Esophagus muscularis mucosa (tissue), 4 donors: ENCODE results near the gene ZC3HAV1. TPM values are rescaled to one million over a fixed set of nuclear protein-coding genes. Genes with fewer than 3 reads are reported as not detected.

Experiments used
- DNase-seq: peaks from one replicate; pipeline ENCODE4 v3.0.0-alpha.2; 2017; ENCODE audit errors: extremely low spot score
- H3K27ac ChIP-seq, 4 donors: fragments of 200-600 bp; sonication (generic); replicated peaks in 1 of 4; 1 replicate in 3 of 4; 2 replicates in 1 of 4; pipeline ENCODE4 v1.5.1; 2016 to 2019; ENCODE audit warnings: mild to moderate bottlenecking in 1 of 4
- H3K27me3 ChIP-seq, 4 donors: fragments of 200-600 bp; sonication (generic); one replicate each; pipeline versions ENCODE4 v1.5.1 to v1.6.0; 2016 to 2019
- H3K36me3 ChIP-seq, 4 donors: fragments of 200-600 bp; sonication (generic); one replicate each; pipeline ENCODE4 v1.5.1; 2016 to 2019
- H3K4me1 ChIP-seq, 4 donors: fragments of 200-600 bp; sonication (generic); one replicate each; pipeline ENCODE4 v1.5.1; 2016 to 2019
- H3K4me3 ChIP-seq, 4 donors: fragments of 200-600 bp; sonication (generic); 1 replicate in 2 of 4; 2 replicates in 2 of 4; pipeline ENCODE4 v1.5.1; 2016 to 2019; ENCODE audit warnings: mild to moderate bottlenecking in 4 of 4, moderate library complexity in 1 of 4
- H3K9me3 ChIP-seq, 4 donors: fragments of 200-600 bp; sonication (generic); 1 replicate in 3 of 4; 2 replicates in 1 of 4; pipeline ENCODE4 v1.5.1; 2016 to 2019
- CTCF ChIP-seq, 3 experiments: fragments of 200-600 bp in 2 of 3; fragments of 450-650 bp in 1 of 3; sonication (generic) in 2 of 3; IDR thresholded peaks; one replicate each; pipeline ENCODE4 v1.5.1; 2017 to 2019; ENCODE audit warnings: antibody characterized with exemption in 3 of 3, mild to moderate bottlenecking in 2 of 3, moderate library complexity in 1 of 3
- EP300 ChIP-seq: sonication (generic); formaldehyde crosslinking; IDR thresholded peaks from one replicate; pipeline ENCODE4 v1.6.1; 2017; ENCODE audit warnings: antibody characterized with exemption
- POLR2A ChIP-seq: fragments of 450-650 bp; IDR thresholded peaks from one replicate; pipeline ENCODE4 v1.6.1; 2017; ENCODE audit warnings: antibody characterized with exemption, moderate library complexity, mild to moderate bottlenecking, low read depth
- POLR2AphosphoS5 ChIP-seq, 2 donors: sonication (generic); formaldehyde crosslinking; IDR thresholded peaks; one replicate each; pipeline ENCODE4 v1.6.1; 2017; ENCODE audit warnings: antibody characterized with exemption in 2 of 2
- WGBS: methylation state at CpG from one replicate; pipeline ENCODE4 v1.1.5; 2018; 5-methylcytosine and 5-hydroxymethylcytosine counted together
- intact Hi-C: fragments of 100-400 bp; cut with DNase I; formaldehyde crosslinking; loops from one replicate; pipeline ENCODE4 v1.15.1; 2023
- total RNA-seq, 4 donors: library from RNA; depleted of rRNA; stranded (reverse); fragments of >200 nt; gene quantifications; one replicate each; pipeline versions ENCODE4 v1.1.0 to v1.2.1, GENCODE V29; 2016

The ZC3HAV1 gene
- total RNA-seq, 4 donors from 2014 or later = 23.7 to 29.5 (median 27.6) TPM

DNA sequence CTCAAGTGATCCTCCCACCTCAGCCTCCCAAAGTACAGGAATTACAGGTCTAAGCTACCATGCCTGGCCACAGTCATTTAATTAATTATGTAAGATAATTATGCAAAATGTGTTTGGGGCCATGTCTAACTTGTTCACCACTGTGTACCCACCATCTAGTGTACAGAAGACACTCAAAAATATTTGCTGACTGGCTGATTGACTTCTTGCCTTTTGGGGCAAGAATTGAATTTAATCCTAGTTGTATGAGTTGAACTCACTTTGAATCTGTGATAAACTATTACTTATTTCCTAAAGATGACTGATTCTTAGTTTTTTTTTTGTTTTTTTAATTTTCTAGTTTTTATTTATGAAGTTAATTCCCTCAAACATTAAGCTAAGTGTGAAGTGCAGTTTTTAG lies 57.9 kb downstream of the ZC3HAV1 start:
- H3K9me3 ChIP-seq = no peaks in the 10 kb centered on the region
- H3K4me3 ChIP-seq = no peak overlapping the region
- DNase-seq = no peak
- no peaks in the 10 kb centered on the region for H3K4me1 ChIP-seq
- TF ChIP-seq POLR2A (no peak), POLR2AphosphoS5 (IDR thresholded peaks at IDR 0.05) (no peak), CTCF (IDR thresholded peaks at IDR 0.05) (no peak), EP300 (no peak)
- intact Hi-C loops = no loop called here
- peaks cover 45 to 93% (median 70%) of the 10 kb centered on the region in 4 donors for H3K36me3 ChIP-seq
- no peaks in the 10 kb centered on the region for H3K27me3 ChIP-seq
- H3K27ac ChIP-seq = no peak overlapping the region

DNA sequence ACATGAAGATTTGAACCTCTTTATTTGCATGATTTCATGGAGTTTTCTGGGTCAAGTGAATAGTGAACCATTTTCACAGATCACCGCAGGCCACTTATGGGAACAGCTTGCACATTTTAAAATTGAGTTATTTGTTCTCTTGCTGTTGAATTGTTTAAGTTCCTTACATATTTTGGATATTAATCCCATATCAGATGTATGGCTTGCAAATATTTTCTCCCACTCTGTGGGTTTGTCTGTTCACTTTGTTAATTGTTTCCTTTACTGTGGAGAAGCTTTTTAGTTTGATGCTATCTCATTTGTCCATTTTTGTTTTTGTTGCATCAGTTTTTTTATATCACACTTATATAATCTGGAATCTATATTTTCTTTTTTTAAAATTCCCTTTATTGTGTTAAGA lies 59.6 kb downstream of the ZC3HAV1 start:
- 88% methylated on average over 1 of the region's 1 CpG for WGBS
- no peak overlapping the region for H3K4me3 ChIP-seq
- TF ChIP-seq EP300 (no peak), CTCF (IDR thresholded peaks at IDR 0.05) (no peak), POLR2AphosphoS5 (IDR thresholded peaks at IDR 0.05) (no peak), POLR2A (no peak)
- intact Hi-C loops = no loop called here
- no peaks in the 10 kb centered on the region for H3K9me3 ChIP-seq
- DNase-seq = no peak
- H3K4me1 ChIP-seq = no peaks in the 10 kb centered on the region
- H3K27me3 ChIP-seq = no peaks in the 10 kb centered on the region
- peaks cover 60 to 96% (median 74%) of the 10 kb centered on the region in 4 donors for H3K36me3 ChIP-seq
- H3K27ac ChIP-seq = no peak overlapping the region

DNA sequence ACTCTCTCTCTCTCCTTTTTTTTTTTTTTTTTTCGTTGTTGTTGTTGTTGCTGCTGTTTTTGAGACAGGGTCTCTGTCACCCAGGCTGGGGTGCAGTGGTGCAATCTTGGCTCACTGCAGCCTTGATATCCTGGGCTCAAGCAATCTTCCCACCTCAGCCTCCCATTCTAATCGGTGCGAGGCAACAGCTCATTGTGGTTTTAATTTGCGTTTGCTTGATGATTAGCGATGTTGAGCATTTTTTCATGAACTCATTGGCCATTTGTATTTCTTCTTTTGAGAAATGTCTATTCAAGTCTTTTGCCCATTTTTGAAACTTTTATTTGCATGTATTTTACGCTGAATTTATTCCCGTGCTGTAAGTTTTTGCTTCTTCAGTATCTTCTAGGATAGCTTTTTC lies 60.4 kb downstream of the ZC3HAV1 start:
- intact Hi-C loops = no loop called here
- H3K27me3 ChIP-seq = no peaks in the 10 kb centered on the region
- TF ChIP-seq CTCF (IDR thresholded peaks at IDR 0.05) (no peak), POLR2A (no peak), POLR2AphosphoS5 (IDR thresholded peaks at IDR 0.05) (no peak), EP300 (no peak)
- no peak overlapping the region for H3K4me3 ChIP-seq
- no peak overlapping the region for H3K27ac ChIP-seq
- H3K9me3 ChIP-seq = no peaks in the 10 kb centered on the region
- peaks cover 54 to 96% (median 68%) of the 10 kb centered on the region in 4 donors for H3K36me3 ChIP-seq
- H3K4me1 ChIP-seq = no peaks in the 10 kb centered on the region
- no peak for DNase-seq
- 88% methylated on average over 7 of the region's 7 CpGs for WGBS

DNA sequence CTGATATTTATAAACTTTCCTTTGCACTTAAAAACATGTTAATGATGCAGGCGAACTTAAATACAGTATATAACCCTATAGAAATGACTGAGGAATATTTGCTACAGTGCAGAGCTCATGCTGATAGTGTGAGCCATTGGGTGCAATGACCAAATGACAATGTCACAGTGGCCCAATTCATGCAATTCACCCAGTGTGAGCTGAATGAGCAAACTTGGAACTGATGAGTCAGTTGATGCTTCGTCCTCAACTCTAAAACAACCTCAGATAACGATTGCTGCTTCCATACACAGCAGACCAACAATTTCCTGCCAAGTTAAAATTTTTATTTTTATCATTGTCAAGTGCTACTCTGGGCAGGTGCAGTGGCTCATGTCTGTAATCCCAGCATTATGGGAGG lies 61.5 kb downstream of the ZC3HAV1 start:
- intact Hi-C loops = no loop called here
- TF ChIP-seq POLR2A (no peak), CTCF (IDR thresholded peaks at IDR 0.05) (no peak), EP300 (no peak), POLR2AphosphoS5 (IDR thresholded peaks at IDR 0.05) (no peak)
- no peak for DNase-seq
- WGBS = 74% methylated on average over 3 of the region's 3 CpGs
- Histone ChIP-seq H3K27ac (no peak overlapping the region), H3K4me1 (no peaks in the 10 kb centered on the region), H3K27me3 (no peaks in the 10 kb centered on the region), H3K9me3 (no peaks in the 10 kb centered on the region), H3K4me3 (no peak overlapping the region), H3K36me3 (peaks cover 46 to 94% (median 63%) of the 10 kb centered on the region in 4 donors)

DNA sequence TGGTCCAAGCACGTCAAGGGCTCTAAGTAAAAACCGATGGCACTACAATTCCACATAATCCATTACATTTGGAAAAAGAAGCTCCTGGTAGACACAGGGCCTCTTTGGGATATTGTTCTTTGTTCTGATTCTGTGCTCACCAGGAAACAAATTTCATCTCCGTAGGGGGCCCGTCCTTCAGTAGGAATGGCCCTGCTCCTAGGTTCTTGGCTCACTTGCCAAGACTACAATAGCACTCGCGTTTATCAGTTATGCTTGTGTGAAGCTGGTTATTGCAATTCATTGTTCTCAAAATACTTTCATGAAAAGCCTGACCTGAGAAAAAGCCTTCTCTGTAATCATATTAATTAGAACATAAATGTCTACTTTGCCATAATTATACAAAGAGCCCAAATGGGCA lies 63.4 kb downstream of the ZC3HAV1 start:
- WGBS = 92% methylated on average over 6 of the region's 6 CpGs
- DNase-seq = no peak
- TF ChIP-seq CTCF (IDR thresholded peaks at IDR 0.05) (no peak), POLR2AphosphoS5 (IDR thresholded peaks at IDR 0.05) (no peak), EP300 (no peak), POLR2A (no peak)
- no peaks in the 10 kb centered on the region for H3K4me1 ChIP-seq
- peaks cover 35 to 78% (median 49%) of the 10 kb centered on the region in 4 donors for H3K36me3 ChIP-seq
- no peak overlapping the region for H3K4me3 ChIP-seq
- H3K27ac ChIP-seq = no peak overlapping the region
- intact Hi-C loops = no loop called here
- no peaks in the 10 kb centered on the region for H3K9me3 ChIP-seq
- H3K27me3 ChIP-seq = no peaks in the 10 kb centered on the region
